ENCODE measurements around the gene ARHGEF12.

- no peak for TF ChIP-seq CTCF (IDR thresholded peaks at IDR 0.05)
- TF ChIP-seq POLR2AphosphoS5 (IDR thresholded peaks at IDR 0.05) = no peak
- TF ChIP-seq POLR2A (IDR thresholded peaks at IDR 0.05) = no peak
- no peak for TF ChIP-seq EP300 (IDR thresholded peaks at IDR 0.05; ENCODE audit: low read depth)
Measured at GRCh38 chr11:120296554-120296953, 39.7 kb upstream of the ARHGEF12 start.

Measured in transverse colon (tissue), 4 donors.